Activated CD4-positive, alpha-beta T cell treated with anti-CD3 and anti-CD28 coated beads, Interleukin-2, amount 50 U/mL, for 4 hours (primary cell): Measurements from ENCODE around the gene CTNNBL1.

Experiments used
- DNase-seq, 2 experiments: peaks; one replicate each; pipeline ENCODE4 v3.0.0-alpha.2; 2020

CTNNBL1 gene

DNA sequence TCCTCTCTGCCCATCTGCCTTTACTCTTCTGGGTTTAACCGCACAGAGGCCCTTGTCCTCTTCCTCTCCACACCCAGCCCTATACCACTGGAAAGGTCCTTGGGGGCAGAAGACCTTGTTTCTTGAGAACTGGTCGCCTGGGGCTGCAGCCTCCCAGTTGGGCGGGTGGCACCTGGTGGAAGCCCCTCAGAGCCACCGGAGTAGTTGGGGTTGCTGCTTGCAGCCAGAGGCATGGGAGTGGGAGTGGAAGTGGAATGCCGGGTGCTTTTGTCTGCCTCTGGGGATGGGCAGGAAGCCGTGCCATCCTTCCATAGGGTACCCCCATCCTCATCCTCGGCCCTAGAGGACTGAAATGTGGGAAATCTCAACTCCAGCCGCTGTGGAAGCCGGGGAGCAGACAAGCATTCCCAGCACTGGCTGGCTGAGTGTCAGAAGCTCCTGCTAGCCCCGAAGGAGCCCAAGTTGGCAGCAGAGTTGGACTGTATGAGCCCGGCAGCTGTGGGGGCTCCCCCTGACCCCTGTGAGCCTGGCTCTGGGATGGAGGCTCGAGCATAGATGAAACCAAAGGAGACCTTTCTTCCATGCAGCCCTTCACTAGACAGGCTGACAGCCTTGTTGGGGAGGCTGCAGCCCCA is 210.3 kb downstream of the CTNNBL1 start:
- DNase-seq: no peak

DNA sequence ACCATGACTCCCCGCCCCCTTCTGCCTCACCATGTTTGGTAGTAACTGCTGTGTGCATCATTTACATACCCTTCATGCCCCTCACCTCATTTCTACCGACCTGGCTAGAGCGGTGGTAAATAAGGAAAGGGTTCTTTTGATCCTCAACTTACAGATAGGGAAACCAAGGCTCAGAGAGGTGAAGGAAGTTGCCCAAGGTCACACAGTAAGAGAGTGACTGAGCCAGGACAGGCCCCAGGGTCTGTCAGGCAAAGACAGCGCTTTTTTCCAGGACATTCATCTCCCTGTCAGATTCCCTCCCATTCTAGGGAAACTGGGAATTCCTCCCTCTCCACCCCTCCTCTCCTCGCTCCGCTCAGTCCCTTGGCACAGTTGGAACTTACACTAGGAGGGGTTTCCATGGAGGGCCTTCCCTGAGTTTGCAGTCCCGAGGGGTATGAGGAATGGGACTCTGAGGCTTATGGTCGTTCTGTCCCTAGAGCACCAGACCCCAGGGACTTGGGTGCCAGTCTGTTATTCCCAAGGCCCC is 211.1 kb downstream of the CTNNBL1 start:
- DNase-seq: no peak

DNA sequence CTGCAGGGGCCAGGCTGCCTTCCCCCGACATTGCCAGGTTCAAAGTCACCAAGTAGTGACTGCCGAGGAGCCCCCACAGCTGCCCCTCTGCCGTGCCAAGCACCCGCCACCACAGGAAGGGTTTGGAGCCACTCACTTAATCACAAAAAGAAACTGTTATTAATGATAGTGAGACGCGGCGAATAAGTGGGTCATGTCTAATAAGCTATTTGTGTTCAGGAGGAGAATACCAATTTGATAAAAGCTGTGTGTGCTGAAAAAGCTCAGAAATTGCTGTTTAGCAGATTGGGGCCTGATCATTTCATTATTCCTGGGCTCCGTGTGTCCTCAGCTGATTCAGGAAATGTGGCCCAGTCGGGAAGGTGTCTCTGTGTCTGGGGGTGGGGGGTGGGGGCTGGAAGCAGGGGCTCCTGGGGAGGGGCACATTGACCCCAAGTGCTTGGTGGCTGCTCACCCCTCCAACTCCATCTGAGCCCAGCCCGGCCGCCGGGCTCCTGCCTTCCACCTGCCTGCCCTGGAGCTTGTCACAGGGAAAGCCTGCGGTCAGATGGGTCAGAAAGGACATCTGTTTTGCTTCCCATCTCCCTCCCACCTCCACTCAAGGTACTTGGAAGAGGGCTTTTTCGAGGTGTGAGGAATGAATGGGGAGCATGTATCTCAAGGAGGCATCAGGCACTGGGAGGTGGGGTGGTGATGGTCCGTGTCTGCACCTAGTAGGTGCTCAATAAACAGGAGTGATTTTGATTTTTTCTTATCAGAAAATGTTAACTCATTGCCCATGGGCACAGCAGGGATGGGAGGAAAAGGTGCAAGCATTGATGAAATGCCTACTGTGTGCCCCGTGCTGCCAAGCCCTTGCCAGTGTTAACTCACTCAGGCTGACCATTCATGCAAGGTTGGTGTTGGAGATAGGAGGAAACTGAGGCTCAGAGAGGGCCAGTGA is 212.1 kb downstream of the CTNNBL1 start:
- no peak for DNase-seq

DNA sequence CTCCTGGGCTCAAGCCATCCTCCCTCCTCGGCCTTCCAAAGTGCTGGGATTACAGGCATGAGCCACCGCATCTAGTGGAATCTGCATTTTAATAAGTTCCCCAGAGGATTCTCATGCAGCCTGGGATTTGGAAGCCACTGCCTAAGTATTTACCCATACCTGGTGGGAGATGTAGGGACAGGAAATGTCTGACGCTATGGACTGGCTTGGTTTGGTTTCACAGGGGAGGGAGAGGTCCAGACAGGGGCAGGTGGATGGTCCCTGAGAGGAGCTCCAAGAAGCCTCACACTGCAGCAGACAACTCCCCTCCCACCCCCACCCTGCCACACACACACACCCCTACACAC is 213.5 kb downstream of the CTNNBL1 start:
- DNase-seq: no peak

DNA sequence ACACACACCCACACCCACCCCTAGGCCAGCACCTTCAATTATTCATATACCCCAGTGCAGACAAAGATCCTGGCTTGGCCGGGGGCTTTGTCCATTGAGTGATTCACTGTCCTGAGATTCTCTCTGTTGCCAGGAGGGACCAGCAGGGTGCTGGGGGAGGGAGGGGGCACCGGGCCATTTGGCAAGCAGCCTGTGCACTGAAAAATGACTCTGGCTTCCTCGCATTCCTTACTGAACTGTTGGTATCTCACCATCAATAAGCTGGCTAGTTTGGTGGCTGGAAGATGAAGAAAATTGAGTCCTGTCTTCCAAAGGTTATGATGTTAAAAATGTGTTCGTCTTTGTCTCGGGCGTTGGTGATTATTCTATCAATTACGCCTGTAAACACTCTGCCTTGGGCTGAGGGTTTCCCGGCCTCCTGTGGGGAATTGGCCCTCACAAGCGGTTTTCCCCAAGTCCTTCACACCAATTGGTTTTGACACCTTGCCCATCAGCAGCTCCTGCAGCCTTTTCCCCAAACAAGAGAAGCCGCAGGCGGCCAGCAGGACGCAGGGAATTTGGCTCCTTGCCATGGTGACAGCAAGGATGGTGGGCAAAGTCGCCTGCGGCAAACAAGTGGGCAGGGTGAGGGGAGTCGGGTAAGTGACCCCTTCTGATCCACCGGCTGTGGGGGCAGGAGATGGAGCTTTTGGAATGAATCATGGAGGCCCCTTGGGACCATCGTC is 214.0 kb downstream of the CTNNBL1 start:
- no peak for DNase-seq

DNA sequence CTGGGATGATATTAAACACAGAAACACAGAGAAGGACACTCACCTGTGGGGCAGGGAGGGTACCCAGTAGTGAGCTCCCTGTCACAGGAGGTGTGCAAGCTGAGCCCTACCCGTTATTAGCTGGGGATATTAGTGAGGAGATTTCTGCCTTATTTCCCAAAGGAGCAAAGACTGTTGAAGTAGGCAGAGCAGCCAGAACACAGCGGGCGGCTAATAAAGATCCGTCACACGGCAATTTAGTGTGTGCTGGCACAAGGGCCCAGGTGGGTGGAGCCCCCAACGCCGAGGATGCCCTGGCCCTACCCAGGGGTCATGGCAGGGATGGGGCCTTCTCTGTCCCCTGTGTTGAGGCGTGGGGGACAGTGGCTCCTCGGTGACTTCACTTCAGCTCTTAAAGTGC is 217.4 kb downstream of the CTNNBL1 start:
- no peak for DNase-seq

DNA sequence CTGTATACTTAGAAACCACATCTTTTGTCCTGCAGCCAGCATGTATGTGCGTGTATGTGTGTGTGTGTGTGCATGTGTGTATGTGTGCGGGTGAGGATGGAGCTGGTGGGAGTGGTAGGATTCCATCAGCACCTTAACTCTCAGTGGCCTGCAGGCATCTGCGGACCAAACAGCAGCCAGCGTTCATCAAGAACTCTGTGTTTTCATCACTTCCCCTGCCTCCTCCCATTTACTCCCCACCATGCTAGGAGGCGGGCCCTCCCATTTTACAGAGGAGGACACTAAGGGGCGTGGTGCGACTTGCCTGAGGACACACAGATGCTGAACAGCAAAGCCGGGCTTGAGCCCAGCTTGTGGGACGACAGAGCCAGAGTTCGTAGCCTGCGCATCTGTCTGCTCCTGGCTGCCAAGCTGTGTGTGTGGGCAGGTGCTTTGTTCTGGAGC is 218.0 kb downstream of the CTNNBL1 start:
- DNase-seq: no peak

DNA sequence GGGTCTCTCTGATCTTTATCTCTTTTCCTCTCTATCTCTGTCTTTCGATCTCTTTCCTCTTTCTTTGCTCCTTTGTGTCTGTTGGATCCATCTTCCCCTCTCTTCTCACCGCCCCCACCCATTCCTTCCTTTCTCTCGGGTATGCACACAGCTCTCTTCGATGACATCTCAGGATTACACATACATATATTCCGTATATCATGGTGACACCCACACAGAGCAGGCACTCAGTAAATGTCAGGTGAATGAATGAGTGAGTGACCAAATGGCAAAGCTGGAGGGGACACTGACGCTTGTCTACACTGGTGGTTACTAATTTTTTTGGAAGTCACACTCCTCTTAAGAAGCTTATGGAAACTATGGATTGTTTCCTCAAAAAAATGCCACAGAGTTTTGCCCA is 219.0 kb downstream of the CTNNBL1 start:
- no peak for DNase-seq

DNA sequence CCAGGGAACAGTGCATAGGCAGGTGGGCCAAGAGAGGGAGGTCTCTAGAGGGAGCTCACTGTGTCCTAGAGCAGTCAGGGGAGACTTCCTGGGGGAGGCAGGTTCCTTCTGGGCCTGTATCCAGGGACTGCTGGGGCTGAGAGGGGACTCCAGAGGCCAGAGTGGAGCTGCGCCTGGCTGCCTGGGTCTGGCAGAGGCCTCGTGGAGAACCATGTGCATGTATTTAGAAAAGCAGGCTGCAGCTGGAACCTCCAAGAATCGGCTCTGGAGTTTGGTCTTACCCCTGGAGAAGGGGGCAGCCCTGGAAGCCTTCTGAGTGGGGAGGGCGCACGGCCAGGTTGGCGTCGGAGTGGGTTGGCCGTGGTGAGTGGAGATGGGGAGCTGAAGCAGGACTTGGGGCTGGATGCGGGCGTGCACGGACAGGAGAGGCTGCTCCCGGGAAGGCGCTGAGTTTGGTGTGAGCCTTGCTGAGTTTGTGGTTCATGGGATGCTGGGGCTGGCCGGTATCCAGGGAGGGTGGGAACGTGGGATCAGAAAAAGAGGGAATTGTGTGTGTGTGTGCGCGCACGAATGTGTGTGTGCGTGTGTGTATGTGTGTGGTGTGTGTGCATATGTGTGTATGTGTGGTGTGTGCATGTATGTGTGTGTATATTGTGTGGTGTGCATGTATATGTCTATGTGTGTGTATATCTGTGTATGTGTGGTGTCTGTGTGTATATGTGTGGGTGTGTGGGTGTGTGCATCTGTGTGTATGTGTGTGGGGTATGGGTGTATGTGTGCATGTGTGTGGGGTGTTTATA is 219.9 kb downstream of the CTNNBL1 start:
- DNase-seq: no peak

DNA sequence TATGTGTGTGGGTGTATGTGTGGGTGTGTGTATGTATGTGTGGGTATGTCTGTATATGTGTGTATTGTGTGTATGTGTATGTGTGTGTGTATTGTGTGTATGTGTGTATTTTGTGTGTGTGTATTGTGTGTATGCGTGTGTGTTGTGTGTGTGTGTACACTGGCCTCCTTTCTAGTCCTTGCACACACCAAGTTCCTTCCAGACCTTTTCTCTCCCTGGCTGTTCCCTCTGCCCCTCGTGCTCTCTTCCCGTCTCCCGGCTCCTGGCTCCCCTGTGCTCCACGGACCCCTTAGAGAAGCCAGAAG is 220.5 kb downstream of the CTNNBL1 start:
- no peak for DNase-seq

DNA sequence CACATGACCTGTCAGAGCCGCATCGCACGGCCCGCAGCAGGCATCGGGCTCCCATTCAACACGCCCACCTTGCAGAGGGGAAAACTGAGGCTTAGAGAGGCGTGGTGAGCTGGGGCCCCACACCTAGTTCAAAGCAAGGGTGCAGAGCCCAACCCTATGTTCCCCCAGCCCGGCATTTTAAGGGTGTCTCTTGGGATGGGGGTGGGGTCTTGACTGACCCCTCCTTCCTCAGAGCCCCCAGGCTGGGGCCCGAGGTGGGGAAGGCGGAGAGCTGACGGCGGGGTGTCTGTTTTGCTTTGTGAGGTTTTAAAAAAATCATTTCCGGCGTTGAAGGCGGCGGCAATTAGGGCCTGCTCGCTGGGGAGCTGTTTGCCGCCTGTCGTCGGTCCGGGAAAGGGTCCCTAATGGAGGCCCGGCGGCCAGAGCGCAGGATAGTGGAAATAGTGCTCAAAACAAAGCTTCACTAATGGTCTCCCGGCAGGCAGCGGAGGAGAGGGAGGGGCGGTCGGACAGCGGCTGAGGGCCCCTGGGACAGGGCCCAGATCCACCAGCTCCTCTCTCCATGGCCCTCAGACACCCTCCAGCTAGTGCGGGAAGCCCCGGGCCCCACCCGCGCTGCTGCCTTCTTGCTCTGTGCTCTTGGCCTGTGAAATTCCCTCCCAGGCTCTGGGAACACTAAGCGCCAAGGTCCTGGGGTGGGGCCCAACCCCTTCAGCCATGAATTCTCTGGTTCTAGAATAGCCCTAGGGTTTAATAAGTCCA is 221.0 kb downstream of the CTNNBL1 start:
- DNase-seq: no peak

DNA sequence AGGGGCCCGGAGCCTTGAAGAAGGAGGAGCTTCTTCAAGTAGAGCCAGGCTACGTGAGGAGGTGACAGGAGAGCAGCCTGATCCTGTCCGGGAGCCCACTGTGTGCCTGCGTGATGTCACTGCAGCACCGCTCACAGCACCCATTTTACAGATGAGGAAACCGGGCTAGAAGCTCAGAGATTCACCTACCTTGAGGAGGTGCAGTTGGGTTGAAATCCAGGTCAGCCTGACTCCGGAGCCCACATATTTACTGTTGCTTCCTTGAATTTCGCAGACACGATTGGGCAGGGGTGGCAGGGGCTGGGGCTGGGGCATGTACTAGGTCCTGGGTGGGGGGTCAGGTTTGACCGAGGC is 221.6 kb downstream of the CTNNBL1 start:
- no peak for DNase-seq

DNA sequence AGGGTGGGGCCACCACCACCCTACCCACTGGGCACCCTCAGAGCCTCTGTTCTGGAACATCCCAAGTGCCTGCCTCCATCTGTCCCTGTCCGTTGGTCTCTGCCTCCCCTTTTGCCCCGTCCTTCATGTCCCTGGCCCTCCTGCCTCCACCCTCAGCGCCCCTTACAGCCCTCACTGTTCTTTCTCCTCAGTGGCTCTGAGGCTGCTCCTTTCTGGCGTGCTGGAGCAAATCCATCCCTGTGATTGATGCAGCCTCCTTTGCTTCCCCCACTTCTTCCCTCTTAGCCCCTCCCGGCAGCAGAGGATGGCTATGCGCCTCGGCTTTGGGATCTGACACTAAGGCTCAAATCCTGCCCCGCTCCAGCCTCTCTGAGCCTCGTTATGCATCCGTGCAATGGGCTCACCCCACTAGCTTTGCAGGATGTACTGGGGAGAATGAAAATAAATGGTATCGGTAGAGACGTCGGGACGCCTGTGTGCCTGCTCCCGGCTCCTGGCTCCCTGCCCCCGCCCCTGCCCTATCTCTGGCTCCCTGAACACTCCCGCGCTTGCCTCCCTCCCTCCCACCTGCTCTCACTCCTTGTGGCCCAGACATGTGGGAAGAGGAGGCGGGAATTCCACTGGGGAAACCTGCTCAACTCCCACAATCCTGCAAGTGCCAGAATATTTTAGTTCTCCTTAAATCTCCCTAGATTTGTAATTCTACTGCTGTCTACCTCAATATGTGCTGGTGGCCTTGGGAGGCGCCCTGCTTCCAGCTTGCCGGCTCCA is 222.2 kb downstream of the CTNNBL1 start:
- no peak for DNase-seq

DNA sequence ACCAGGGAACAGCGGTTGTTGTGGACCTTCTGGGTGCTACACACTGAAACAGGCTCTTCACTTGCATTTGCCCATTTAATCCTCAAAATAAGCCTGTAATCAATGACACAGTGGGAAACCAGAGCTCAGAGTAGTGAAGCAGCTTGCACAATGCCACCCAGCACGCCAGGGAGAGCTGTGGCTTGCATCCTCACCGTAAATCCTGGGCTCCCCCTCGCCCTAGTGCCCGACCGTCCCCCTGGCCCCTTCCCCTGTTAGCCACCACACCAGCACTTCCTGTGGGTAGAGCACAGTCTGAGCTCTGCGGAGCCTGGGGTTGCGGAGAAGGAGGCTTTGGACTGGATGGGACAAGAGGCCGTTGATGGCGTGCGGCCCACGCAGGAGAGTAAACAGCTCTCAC is 223.6 kb downstream of the CTNNBL1 start:
- DNase-seq: no peak

DNA sequence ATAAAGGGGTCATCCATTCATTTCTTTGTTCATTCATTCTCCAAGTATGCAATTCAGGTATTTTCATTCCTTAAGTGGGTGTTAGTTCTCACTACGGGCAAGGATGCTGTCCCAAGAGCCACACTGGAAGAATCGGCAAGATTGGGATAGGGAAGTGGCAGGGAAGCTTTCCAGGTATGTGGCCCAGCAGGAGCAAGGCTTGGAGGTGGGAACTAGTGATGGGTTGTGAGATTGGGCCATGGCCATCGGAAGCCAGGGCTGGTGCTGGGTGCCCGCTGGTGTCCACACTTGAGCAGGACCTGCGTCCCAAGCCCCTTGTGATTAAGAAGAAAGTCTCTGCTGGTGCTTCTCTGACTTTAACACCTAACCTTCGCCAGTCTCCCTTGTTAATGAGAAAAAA is 224.2 kb downstream of the CTNNBL1 start:
- no peak for DNase-seq

DNA sequence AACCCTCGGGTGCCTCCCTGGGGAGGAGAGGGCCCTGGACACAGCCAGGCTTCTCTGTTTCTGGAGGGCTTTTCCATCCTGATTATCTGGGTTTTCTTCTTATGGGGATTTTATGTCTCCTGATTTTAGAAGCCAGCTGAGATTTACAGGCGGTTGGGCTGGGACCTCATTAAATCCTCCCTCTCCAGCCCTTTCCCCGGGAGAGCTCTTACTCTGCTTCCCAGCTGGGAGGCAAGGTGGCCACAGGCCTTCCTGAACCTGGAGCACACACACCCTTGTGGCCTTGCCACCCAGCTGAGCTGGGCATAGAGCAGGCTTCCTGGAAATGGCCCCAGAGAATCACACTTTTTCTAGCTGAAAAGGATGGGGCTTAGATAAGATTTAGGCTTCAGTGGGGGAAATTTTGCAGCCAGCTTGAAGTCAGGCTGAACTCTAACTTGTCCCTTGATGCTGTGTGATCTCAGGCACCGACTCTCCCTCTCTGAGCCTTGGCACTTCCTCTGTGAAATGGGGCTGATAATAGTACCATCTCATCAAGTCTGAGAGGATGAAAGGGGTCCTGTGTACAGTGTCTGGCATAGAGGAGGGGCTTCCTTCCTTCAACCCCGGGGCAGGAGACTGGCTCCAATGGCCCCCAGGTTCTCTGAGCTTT is 225.7 kb downstream of the CTNNBL1 start:
- no peak for DNase-seq

DNA sequence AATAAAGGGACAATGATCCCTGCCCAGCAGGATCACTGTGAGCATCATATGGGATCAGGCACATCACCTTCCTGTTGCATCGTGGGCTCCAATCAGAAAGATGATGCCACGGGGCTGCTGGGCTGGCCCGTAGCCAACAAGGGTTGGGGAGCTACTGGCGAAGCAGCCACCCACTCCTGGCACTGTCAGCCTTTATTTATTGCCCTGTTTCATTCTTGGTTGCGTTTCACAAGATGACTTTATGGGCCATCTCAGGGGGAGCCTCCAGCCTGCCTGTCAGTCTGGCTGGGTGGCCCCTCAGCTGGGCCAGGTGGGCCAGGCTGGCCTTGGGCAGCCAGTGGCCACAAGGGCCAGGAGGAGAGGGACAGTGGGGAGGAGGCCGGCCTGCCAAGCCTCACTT is 226.4 kb downstream of the CTNNBL1 start:
- DNase-seq: no peak

DNA sequence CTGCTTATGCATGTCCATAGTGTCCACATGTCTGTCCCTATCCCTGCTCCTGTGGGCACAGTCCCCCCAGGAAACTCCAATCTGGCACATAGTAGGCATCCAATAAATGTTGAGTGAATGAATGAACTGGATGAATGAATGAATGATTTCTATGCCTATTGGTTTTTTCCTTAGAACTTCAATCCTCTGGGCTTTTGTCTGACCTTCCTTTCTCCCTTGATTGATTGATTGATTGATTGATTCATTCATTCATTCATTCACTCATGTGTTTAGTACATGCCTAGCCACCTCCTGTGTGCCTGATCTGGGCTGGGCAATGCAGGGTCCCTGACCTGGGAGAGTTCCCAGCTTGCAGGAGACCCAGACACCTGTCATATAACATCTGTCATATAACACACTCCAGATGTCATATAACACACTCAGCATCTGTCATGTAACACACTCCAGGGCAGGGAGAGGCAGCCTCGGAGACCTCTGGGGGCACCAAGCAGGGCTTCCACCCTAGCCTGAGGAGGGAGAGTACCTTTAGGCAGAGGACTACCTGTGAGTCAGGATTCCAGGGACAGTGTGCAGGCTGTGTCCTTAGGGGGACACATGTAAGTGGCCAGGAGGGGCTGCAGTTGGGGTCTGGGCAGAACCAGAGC is 227.0 kb downstream of the CTNNBL1 start:
- no peak for DNase-seq

DNA sequence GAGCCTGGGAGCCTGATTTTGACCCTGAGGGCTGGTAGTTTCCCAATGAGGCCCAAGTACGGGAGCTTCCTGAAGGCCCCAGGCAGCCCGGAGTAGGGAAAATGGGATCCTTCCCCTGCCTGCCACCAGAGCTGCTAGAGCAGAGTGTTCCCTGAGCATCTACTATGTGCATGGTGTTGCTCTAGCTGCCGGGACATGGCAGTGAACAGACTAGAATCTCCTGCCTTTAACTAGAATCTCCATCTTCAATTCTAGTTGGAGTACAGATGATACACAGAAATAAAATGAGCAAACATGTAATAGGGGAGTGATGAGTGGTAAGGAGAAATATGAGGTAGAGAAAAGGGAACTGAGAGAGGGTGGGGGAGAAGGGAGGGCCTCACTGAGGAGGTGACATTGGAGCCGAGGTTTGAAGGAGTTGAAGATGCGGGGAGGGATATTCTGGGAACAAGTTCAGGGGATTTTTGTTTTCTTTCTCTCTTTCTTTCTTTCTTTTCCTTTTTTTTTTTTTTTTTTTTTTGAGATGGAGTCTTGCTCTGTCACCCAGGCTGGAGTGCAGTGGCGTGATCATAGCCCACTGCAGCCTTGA is 227.6 kb downstream of the CTNNBL1 start:
- DNase-seq: no peak
